GM12874 (cell line): ENCODE results near the gene MEGF11.

Experiments used
- TF ChIP-seq, protein P1 (sequence below): IDR thresholded peaks from 2 replicates; pipeline ENCODE4 v1.5.1; 2011; ENCODE audit warnings: low read depth, mild to moderate bottlenecking, control low read depth, low read length, moderate library complexity; ENCODE audit not compliant: insufficient read depth

The MEGF11 gene

DNA sequence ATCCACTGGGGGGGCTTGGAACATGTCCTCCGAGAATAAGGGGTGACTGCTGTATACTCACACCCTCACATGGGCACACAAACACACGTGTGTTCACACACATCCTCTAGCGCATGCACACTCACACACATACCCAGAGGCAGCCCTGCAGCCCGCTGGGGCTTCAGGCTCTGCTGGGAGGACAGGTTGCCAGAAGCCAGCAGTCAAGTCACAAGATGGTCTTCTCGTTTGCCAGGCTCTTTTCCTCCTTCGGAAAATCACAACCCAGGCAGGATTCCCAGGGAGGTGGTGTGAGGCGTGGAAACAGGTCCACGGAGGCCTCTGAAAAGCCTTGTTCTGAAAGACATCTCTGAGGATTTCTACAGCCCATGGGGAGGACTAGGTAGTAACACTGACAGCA lies 26.8 kb downstream of the MEGF11 start:
- TF ChIP-seq, protein P1, sequence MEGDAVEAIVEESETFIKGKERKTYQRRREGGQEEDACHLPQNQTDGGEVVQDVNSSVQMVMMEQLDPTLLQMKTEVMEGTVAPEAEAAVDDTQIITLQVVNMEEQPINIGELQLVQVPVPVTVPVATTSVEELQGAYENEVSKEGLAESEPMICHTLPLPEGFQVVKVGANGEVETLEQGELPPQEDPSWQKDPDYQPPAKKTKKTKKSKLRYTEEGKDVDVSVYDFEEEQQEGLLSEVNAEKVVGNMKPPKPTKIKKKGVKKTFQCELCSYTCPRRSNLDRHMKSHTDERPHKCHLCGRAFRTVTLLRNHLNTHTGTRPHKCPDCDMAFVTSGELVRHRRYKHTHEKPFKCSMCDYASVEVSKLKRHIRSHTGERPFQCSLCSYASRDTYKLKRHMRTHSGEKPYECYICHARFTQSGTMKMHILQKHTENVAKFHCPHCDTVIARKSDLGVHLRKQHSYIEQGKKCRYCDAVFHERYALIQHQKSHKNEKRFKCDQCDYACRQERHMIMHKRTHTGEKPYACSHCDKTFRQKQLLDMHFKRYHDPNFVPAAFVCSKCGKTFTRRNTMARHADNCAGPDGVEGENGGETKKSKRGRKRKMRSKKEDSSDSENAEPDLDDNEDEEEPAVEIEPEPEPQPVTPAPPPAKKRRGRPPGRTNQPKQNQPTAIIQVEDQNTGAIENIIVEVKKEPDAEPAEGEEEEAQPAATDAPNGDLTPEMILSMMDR, result no peak

DNA sequence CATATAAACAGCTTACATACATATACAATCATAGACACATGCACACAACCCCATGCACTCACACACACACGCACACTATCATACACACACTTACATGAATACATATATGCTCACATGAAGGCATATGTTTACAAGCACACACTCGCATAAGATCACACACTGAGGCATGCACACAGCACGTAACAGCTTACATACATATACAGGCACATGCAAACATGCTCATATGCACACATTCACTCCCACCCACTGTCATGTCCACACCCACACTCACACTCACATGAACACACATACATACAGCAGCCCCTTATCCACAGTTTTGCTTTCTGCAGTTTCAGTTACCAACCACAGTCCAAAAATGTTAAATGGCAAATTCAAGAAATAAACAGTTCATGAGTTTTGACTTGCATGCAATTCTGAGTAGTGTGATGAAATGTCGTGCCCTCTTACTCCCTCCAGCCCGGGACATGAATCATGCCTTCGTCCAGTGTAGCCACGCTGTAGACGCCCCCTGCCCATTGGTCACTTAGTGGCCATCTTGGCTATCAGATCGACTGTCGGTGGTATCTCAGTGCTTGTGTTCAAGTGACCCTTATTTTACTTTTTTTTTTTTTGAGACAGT lies 27.8 kb downstream of the MEGF11 start:
- TF ChIP-seq, protein P1, result no peak

DNA sequence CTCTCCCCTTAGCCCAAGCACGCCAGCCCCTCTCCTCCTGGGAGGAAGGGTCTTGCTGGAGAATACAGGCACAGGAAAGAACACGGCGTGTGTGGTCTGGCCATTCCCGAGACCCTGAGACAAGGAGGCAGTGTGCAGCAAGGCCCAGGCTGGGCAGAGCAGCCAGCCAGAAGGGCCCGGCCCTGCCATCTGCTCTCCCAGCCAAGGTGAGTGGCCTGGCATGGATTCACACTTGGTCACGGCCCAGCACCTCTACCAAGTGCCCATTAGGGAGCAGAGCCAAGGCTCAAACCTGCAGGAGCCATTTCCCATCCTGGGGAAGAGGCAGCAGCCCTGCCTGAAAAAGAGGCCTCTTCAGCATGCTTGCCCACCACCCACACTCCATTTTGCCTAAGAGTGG lies 28.6 kb downstream of the MEGF11 start:
- TF ChIP-seq, protein P1, result no peak

DNA sequence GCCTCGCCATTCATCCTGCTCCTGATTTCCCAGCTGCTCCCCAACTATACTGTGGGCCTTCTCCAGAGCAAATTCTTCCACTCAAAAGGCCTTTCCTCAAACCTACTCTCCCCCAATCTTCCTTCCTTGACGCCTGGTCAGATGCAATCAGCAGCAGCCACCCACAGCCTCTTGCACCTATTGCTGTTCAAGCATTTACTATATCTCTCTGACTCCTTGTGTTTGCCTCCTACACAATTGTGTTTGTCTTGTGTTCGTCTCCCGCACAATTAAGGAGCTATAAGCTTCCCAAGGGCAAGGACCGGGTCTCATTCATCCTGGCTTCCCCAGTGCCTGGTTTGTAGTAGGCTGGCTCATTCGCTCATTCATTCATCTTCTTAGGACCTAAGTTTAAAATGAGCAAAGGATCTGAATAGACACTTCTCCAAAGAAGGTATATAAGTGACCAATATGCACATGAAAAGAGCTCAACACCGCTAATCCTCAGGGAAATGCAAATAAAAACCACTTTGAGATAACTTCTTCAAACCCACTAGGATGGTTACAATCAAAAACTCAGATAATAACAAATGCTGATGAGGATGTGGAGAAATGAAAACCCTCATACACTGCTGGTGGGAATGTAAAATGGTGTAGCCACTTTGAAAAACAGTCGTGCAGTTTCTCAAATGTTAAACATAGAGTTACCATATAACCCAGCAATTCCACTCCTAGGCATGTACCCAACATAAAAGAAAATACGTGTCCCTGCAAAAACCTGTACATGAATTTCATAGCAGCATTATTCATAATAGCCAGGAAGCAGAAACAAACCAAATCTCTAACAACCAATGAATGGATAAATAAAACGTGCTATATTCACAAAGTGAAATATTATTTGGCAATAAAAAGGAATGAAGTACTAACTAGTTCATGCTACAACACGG lies 31.0 kb downstream of the MEGF11 start:
- TF ChIP-seq, protein P1, result no peak

DNA sequence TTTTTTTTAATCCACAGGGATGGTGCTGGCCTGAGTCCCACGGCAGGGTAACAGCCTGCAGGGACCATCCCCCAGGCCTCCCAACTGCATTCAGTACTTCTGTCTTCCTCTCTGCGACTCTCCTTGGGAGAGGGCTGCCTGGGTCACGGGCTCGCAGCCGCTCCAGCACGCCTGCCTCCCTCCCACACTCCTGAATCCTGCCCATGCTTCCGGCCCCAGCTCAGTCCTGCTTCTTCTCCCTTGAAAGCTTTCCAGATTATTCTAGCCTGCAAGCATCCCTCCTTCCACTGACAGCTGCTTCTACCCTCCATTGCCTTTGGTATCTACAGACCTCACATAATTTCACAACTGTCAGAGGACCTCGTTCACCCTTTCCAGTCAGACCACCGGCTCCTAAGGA lies 32.4 kb downstream of the MEGF11 start:
- TF ChIP-seq, protein P1, result no peak

DNA sequence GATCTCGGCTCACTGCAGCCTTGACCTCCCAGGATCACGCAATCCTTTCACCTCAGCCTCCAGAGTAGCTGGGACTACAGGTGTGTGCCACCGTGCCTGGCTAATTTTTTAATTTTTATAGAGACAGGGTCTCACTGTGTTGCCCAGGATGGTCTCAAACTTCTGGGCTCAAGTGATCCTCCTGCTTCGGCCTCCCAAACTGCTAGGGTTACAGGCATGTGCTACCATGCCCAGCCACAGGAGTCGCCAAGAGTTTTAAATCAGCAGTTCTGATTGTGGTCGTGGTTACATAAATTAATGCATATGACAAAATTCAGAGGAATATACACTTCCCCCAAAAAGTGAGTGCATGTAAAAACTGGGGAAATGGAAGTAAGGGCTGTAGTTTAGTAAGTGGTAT lies 32.9 kb downstream of the MEGF11 start:
- TF ChIP-seq, protein P1, result peak; percentile 30; the same call in 1 of the 2 replicates

DNA sequence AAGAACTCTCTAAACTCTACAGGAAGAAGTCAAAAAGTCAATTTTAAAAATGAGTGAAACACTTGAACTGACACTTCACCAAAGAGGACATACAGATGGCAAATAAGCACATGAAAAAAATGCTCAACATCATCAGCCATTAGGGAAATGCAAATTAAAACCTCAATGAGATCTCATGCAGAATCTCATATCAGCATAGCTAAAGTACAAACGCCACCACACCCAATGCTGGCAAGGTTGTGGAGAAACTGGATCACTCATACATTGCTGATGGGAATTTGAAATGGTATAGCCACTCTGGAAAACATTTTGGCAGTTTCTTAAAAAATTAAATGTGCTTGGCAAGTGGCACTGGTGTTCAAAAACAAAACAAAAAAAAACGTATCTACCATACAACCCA lies 34.2 kb downstream of the MEGF11 start:
- TF ChIP-seq, protein P1, result no peak
